Measurements from ENCODE around the gene NAE1. TPM values are rescaled to one million over a fixed set of nuclear protein-coding genes. Genes with fewer than 3 reads are reported as not detected.

The NAE1 gene
- total RNA-seq, 1 experiment from 2014 or later, result 123 TPM

GRCh38 chr16:66801320-66802105, 29.3 kb downstream of the NAE1 start, which contains the start of gene TERB1 (continued):
- TF ChIP-seq CBX3 (IDR thresholded peaks at IDR 0.05; ENCODE audit: low read depth) (no peak), SIN3A (IDR thresholded peaks at IDR 0.05; ENCODE audit: low read depth) (no peak)

GRCh38 chr16:66800856-66801255, 29.9 kb downstream of the NAE1 start:
- no peak overlapping the region for H3K4me3 ChIP-seq (replicated peaks in 1 of 2; ENCODE audit: low read depth in 1 of 2, low read length in 2 of 2)
- POLR2A ChIA-PET, result no interaction called here
- no peaks in the 10 kb centered on the region for H3K9me2 ChIP-seq (ENCODE audit: insufficient read depth)
- H2AFZ ChIP-seq (ENCODE audit: low read depth, low read length, poor library complexity, severe bottlenecking), result no peak overlapping the region
- no peak overlapping the region for H3K9ac ChIP-seq (ENCODE audit: low read length)
- no peak overlapping the region for H3K27ac ChIP-seq (ENCODE audit: low read depth, low read length)
- BruUV-seq (replicated peaks), result no TSS peak
- no peaks in the 10 kb centered on the region for H3K27me3 ChIP-seq (ENCODE audit: insufficient read depth, low read length)
- RAD21 ChIA-PET (ENCODE audit: low non-redundant PET in 1 of 2, low total read pairs in 2 of 2, uncharacterized antibody in 2 of 2, unreplicated experiment in 2 of 2), result no interaction called here
- CTCF ChIA-PET, result no interaction called here
- H3K4me2 ChIP-seq (ENCODE audit: low read length), result no peak overlapping the region
- H3K4me1 ChIP-seq (ENCODE audit: control insufficient read depth in 1 of 2, insufficient read depth in 2 of 2, low read length in 2 of 2), result no peaks in the 10 kb centered on the region
- peaks cover 19 to 22% of the 10 kb centered on the region in 2 experiments; a peak in 3 of 4 replicates for H3K36me3 ChIP-seq (ENCODE audit: control insufficient read depth in 1 of 2, insufficient read depth in 2 of 2, low read length in 2 of 2)
- no peaks in the 10 kb centered on the region for H3K79me2 ChIP-seq (ENCODE audit: insufficient read depth, low read length)
- intact Hi-C loops (cut with micrococcal nuclease), result no loop called here
- DNase-seq (ENCODE audit: low read depth, low spot score) (no peak), ATAC-seq (no peak)
- H4K20me1 ChIP-seq (ENCODE audit: insufficient read depth), result no peaks in the 10 kb centered on the region
- no peaks in the 10 kb centered on the region for H3K9me3 ChIP-seq (ENCODE audit: control insufficient read depth in 1 of 2, insufficient read depth in 1 of 2, low read depth in 1 of 2, low read length in 2 of 2)
- TF ChIP-seq ATF3 (IDR thresholded peaks at IDR 0.05) (no peak), RAD21 (IDR thresholded peaks at IDR 0.05; ENCODE audit: low read depth) (no peak), SIN3A (IDR thresholded peaks at IDR 0.05; ENCODE audit: low read depth) (no peak), POLR2AphosphoS5 (IDR thresholded peaks at IDR 0.05; ENCODE audit: low read depth, low read length) (no peak), ELF1 (IDR thresholded peaks at IDR 0.05; ENCODE audit: borderline replicate concordance, low read depth) (no peak), SRF (IDR thresholded peaks at IDR 0.05; ENCODE audit: low read depth) (no peak), EGR1 (IDR thresholded peaks at IDR 0.05; ENCODE audit: low read depth) (no peak), CTCF (IDR thresholded peaks at IDR 0.05 in 2 of 3, conservative IDR thresholded peaks at IDR 0.05 in 1 of 3; ENCODE audit: borderline replicate concordance in 1 of 3, insufficient read depth in 1 of 3, low read depth in 2 of 3, low read length in 2 of 3) (no peak)
- TF ChIP-seq, protein P1, sequence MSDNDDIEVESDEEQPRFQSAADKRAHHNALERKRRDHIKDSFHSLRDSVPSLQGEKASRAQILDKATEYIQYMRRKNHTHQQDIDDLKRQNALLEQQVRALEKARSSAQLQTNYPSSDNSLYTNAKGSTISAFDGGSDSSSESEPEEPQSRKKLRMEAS (IDR thresholded peaks at IDR 0.05), result no peak
- TF ChIP-seq, protein P2, sequence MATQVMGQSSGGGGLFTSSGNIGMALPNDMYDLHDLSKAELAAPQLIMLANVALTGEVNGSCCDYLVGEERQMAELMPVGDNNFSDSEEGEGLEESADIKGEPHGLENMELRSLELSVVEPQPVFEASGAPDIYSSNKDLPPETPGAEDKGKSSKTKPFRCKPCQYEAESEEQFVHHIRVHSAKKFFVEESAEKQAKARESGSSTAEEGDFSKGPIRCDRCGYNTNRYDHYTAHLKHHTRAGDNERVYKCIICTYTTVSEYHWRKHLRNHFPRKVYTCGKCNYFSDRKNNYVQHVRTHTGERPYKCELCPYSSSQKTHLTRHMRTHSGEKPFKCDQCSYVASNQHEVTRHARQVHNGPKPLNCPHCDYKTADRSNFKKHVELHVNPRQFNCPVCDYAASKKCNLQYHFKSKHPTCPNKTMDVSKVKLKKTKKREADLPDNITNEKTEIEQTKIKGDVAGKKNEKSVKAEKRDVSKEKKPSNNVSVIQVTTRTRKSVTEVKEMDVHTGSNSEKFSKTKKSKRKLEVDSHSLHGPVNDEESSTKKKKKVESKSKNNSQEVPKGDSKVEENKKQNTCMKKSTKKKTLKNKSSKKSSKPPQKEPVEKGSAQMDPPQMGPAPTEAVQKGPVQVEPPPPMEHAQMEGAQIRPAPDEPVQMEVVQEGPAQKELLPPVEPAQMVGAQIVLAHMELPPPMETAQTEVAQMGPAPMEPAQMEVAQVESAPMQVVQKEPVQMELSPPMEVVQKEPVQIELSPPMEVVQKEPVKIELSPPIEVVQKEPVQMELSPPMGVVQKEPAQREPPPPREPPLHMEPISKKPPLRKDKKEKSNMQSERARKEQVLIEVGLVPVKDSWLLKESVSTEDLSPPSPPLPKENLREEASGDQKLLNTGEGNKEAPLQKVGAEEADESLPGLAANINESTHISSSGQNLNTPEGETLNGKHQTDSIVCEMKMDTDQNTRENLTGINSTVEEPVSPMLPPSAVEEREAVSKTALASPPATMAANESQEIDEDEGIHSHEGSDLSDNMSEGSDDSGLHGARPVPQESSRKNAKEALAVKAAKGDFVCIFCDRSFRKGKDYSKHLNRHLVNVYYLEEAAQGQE (IDR thresholded peaks at IDR 0.05; ENCODE audit: low read depth), result no peak
